T47D (cell line): Measurements from ENCODE around the gene CLECL1.

Source experiments
- DNase-seq, 2 experiments: peaks; one replicate each; pipeline versions ENCODE4 v3.0.0 to v3.0.0-alpha.2; 2011 to 2012; ENCODE audit warnings: low read depth in 1 of 2, low spot score in 1 of 2
- JUND ChIP-seq: IDR thresholded peaks from 2 replicates; pipeline ENCODE4 v1.6.1; 2012; ENCODE audit warnings: low read depth
- in situ Hi-C: cut with HindIII; loops from 2 replicates; pipeline ENCODE4 v1.10.0; 2016; ENCODE audit warnings: low sequenced_read_pairs, low pct_unique_long_range_greater_than_20kb

The CLECL1 gene

DNA sequence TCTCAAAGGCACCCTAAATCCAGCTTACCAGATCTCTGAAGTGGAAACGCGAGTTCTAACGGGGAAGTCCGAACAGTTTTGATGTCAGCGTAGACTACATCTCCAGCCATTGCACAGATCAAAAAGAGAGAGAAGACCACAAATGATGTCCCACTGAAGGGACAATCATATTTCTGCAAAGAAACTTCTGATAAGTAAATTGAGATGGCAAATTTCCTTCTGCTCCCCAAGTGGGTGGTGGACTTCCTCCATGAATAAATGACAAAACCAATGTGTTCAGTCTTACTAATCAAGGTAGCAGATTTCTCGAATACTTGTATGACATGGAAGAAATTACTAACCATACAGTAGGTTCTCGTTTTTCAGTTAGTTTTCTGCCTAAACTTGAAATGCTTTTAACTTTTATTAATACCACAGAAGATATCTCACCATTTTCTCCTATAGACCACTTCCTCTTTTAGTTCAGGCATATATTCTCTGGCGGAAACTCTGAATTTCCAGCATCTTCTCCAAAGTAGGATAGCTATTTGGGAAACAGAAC is at the start of gene CLECL1:
TSS of gene CLECL1 (minus strand) at position 177 of the 541 bp plus-strand sequence.
- in situ Hi-C loops, result no loop called here
- TF ChIP-seq JUND, result no peak
- no peak for DNase-seq

GRCh38 chr12:9781360-9781759 is 48.5 kb upstream of the CLECL1 start:
- in situ Hi-C loops, result no loop called here
- no peak for DNase-seq
- no peak for TF ChIP-seq JUND

DNA sequence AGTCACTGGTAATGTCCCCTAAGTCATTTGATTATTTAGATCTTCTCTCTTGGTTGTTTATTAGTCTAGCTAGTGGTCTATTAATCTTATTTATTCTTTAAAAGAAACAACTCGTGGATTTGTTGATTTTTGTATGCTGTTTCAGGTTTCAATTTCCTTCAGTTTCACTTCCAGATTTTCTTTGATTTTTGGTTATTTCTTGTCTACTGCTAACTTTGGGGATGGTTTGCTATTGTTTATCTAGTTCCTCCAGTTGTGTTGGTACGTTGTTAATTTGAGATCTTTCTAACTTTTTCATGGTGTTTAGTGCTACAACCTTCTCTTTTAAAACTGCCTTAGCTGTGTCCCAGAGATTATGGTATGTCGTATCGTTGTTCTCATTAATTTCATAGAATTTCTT is 46.3 kb upstream of the CLECL1 start:
- no peak for TF ChIP-seq JUND
- in situ Hi-C loops, result no loop called here
- DNase-seq, result no peak

DNA sequence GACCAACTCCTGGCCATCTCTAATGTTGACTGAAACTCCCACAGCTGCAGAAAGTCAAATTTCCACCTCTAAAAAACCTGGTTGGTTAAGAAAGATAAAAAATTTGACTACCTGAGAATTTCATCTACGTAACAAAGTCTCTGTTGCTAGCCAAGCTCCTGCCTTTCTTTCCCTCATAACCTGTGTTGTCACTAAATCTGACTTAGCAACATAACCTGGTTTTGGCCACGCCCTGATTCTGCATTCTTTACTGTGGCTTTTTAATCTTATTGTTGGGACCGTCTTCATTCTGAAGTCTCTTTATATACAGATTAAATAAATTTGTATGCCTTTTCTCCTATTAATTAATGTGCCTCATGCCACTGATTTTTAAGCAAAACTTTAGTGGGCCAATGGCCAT is 43.9 kb upstream of the CLECL1 start:
- in situ Hi-C loops, result no loop called here

GRCh38 chr12:9773216-9773877 is 40.5 kb upstream of the CLECL1 start:
- in situ Hi-C loops, result no loop called here
- DNase-seq, result no peak
- TF ChIP-seq JUND, result no peak

More for the DNA sequence above, 43.9 kb upstream of the CLECL1 start:
- DNase-seq, result no peak
- no peak for TF ChIP-seq JUND

- no peak for DNase-seq
- TF ChIP-seq JUND, result no peak
- in situ Hi-C loops, result no loop called here
These were observed 30.1 kb upstream of the CLECL1 start for GRCh38 chr12:9763025-9763424.

DNA sequence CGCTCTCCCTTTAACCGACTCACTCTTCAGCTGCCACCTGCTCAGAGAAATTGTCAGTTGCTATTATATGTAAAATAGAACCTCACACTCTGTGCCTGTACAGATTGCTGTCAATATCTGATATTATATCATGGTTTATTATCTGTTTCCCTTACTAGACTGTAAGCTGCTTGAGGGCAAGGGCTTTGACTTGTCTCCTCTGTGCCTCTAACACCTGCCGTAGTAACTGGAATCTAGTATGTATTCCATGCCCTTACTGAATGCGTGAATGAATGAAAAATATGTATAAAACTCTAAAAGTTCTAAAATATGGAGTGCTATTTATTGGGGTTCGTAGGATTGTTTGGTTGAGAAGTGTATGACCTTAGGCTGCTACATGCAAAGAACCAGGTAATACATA is 29.5 kb upstream of the CLECL1 start:
- in situ Hi-C loops, result no loop called here
- TF ChIP-seq JUND, result no peak
- DNase-seq, result no peak

GRCh38 chr12:9761419-9761781 is 28.5 kb upstream of the CLECL1 start:
- in situ Hi-C loops, result no loop called here
- TF ChIP-seq JUND, result no peak
- DNase-seq, result no peak

- peak in 1 of 2 experiments; percentile 1 for DNase-seq
- in situ Hi-C loops, result no loop called here
- no peak for TF ChIP-seq JUND
These were observed 28.0 kb upstream of the CLECL1 start, which contains the start of gene CD69 for GRCh38 chr12:9760699-9761418. Gene CD69 (minus strand): TSS chr12:9760901. CDS start chr12:9760820, 81 bp downstream.

DNA sequence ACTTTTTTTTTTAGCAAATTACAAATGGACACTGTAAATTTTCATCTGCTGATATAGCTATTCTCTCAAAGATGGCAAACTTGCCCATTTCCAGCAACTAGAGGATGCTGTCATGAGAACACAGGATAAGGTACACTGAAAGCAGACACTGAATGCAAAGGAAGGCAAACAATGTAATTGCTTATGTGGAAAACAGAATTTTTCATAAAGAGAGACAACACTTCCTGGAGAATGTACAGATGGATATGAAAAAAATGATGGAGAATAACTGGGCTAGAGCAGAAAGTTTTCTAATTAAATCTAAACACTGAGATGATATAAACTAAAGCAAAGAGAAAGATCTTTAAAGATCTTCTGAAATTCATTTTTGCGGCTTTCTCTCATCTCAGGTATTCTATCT is 27.2 kb upstream of the CLECL1 start:
- DNase-seq, result no peak
- no peak for TF ChIP-seq JUND
- in situ Hi-C loops, result no loop called here

- in situ Hi-C loops, result no loop called here
- no peak for TF ChIP-seq JUND
- no peak for DNase-seq
These were observed 26.8 kb upstream of the CLECL1 start for GRCh38 chr12:9759694-9760093.

GRCh38 chr12:9758119-9758518 is 25.2 kb upstream of the CLECL1 start:
- no peak for TF ChIP-seq JUND
- DNase-seq, result no peak
- in situ Hi-C loops, result no loop called here

- TF ChIP-seq JUND, result no peak
- in situ Hi-C loops, result no loop called here
- DNase-seq, result no peak
These were observed 24.6 kb upstream of the CLECL1 start for GRCh38 chr12:9757433-9758025.
